HEK293 (cell line): ENCODE data around the gene ARHGAP24.

Source experiments
- CTCF ChIA-PET: fragments of 350-600 bp; formaldehyde crosslinking; extraction: SDS; loops from one replicate; lab custom pipeline; 2021; ENCODE audit warnings: antibody characterized with exemption; lab: Yijun Ruan, JAX
- POLR2A ChIA-PET: fragments of 300-600 bp; formaldehyde crosslinking; extraction: SDS; loops from one replicate; lab custom pipeline; 2020; ENCODE audit warnings: antibody characterized with exemption, inconsistent platforms; lab: Yijun Ruan, JAX
- H3K27ac ChIP-seq: fragments of 200-500 bp; sonication (Bioruptor generic); 2 replicates; pipeline ENCODE4 v1.5.1; 2014; ENCODE audit warnings: low read depth, low read length, control low read depth, inconsistent platforms; ENCODE audit errors: extremely low read depth
- H3K36me3 ChIP-seq, 2 experiments: fragments of 200-500 bp in 1 of 2; sonication (Bioruptor generic) in 1 of 2; 1 replicate in 1 of 2; 2 replicates in 1 of 2; pipeline ENCODE4 v1.5.1; 2014 to 2017; ENCODE audit warnings: inconsistent platforms in 2 of 2, low read length in 2 of 2; ENCODE audit not compliant: control insufficient read depth in 2 of 2, insufficient read depth in 1 of 2
- H3K4me1 ChIP-seq: fragments of 200-500 bp; sonication (Bioruptor generic); 2 replicates; pipeline ENCODE4 v1.5.1; 2014; ENCODE audit warnings: mild to moderate bottlenecking, low read length, inconsistent platforms; ENCODE audit not compliant: control insufficient read depth, insufficient read depth
- H3K4me3 ChIP-seq: 2 replicates; pipeline ENCODE4 v1.5.1; 2011; ENCODE audit warnings: low read depth, mild to moderate bottlenecking, control low read depth, low read length, moderate library complexity
- H3K9me3 ChIP-seq: fragments of 200-500 bp; sonication (Bioruptor generic); 2 replicates; pipeline ENCODE4 v1.5.1; 2014; ENCODE audit warnings: low read depth, low read length, inconsistent platforms; ENCODE audit not compliant: control insufficient read depth, insufficient read depth
- ATF2 ChIP-seq: fragments of 450-650 bp; formaldehyde crosslinking; IDR thresholded peaks from 2 replicates; pipeline ENCODE4 v1.5.1; 2016; ENCODE audit warnings: missing biosample characterization, missing genetic modification characterization, low read depth
- HOXA7 ChIP-seq: sonication (generic); formaldehyde crosslinking; IDR thresholded peaks from 2 replicates; pipeline ENCODE4 v1.8.1; 2022; ENCODE audit warnings: missing genetic modification reagents, borderline replicate concordance
- KLF10 ChIP-seq: fragments of 450-650 bp; IDR thresholded peaks from 2 replicates; pipeline ENCODE4 v1.5.1; 2018; ENCODE audit warnings: missing biosample characterization, mild to moderate bottlenecking, missing genetic modification characterization
- KLF8 ChIP-seq: fragments of 450-650 bp; formaldehyde crosslinking; IDR thresholded peaks from 2 replicates; pipeline ENCODE4 v1.5.1; 2016; ENCODE audit warnings: missing biosample characterization, missing genetic modification characterization
- OSR2 ChIP-seq: fragments of 450-650 bp; formaldehyde crosslinking; IDR thresholded peaks from 2 replicates; pipeline ENCODE4 v1.5.1; 2016; ENCODE audit warnings: missing biosample characterization, missing genetic modification characterization
- OVOL3 ChIP-seq: fragments of 450-650 bp; formaldehyde crosslinking; IDR thresholded peaks from 2 replicates; pipeline ENCODE4 v1.5.1; 2016; ENCODE audit warnings: missing biosample characterization, missing genetic modification characterization
- SETDB1 ChIP-seq: IDR thresholded peaks from one replicate; pipeline ENCODE4 v1.6.1; 2017; ENCODE audit warnings: mild to moderate bottlenecking, low read length, moderate library complexity, mixed read lengths; ENCODE audit not compliant: insufficient read length
- WT1 ChIP-seq: fragments of 450-650 bp; formaldehyde crosslinking; IDR thresholded peaks from 2 replicates; pipeline ENCODE4 v1.5.1; 2016; ENCODE audit warnings: missing biosample characterization, missing genetic modification characterization
- ZBTB11 ChIP-seq: fragments of 450-650 bp; formaldehyde crosslinking; conservative IDR thresholded peaks from 2 replicates; pipeline ENCODE4 v1.5.1; 2016; ENCODE audit warnings: low read depth, missing biosample characterization, missing genetic modification characterization
- ZBTB44 ChIP-seq: fragments of 450-650 bp; IDR thresholded peaks from 2 replicates; pipeline ENCODE4 v1.5.1; 2018; ENCODE audit warnings: missing biosample characterization, mild to moderate bottlenecking, missing genetic modification characterization
- ZFP3 ChIP-seq: fragments of 450-650 bp; formaldehyde crosslinking; IDR thresholded peaks from 2 replicates; pipeline ENCODE4 v1.5.1; 2016; ENCODE audit warnings: low read depth, missing biosample characterization, missing genetic modification characterization
- ZNF121 ChIP-seq: fragments of 450-650 bp; formaldehyde crosslinking; IDR thresholded peaks from 2 replicates; pipeline ENCODE4 v1.5.1; 2016; ENCODE audit warnings: missing biosample characterization, missing genetic modification characterization
- ZNF157 ChIP-seq: fragments of 450-650 bp; formaldehyde crosslinking; IDR thresholded peaks from 2 replicates; pipeline ENCODE4 v1.5.1; 2016; ENCODE audit warnings: missing biosample characterization, missing genetic modification characterization
- ZNF211 ChIP-seq: fragments of 450-650 bp; formaldehyde crosslinking; IDR thresholded peaks from 2 replicates; pipeline ENCODE4 v1.5.1; 2016; ENCODE audit warnings: low read depth, missing biosample characterization, missing genetic modification characterization
- ZNF223 ChIP-seq: fragments of 450-650 bp; formaldehyde crosslinking; IDR thresholded peaks from 2 replicates; pipeline ENCODE4 v1.5.1; 2016; ENCODE audit warnings: missing biosample characterization, missing genetic modification characterization
- ZNF341 ChIP-seq: fragments of 450-650 bp; formaldehyde crosslinking; IDR thresholded peaks from 2 replicates; pipeline ENCODE4; 2016; ENCODE audit warnings: low read depth, missing biosample characterization, missing genetic modification characterization
- ZNF362 ChIP-seq: fragments of 450-650 bp; formaldehyde crosslinking; IDR thresholded peaks from 2 replicates; pipeline ENCODE4 v1.5.1; 2016; ENCODE audit warnings: missing biosample characterization, missing genetic modification characterization
- ZNF366 ChIP-seq: fragments of 450-650 bp; formaldehyde crosslinking; conservative IDR thresholded peaks from 2 replicates; pipeline ENCODE4 v1.5.1; 2016; ENCODE audit warnings: missing biosample characterization, missing genetic modification characterization
- ZNF623 ChIP-seq: fragments of 450-650 bp; formaldehyde crosslinking; IDR thresholded peaks from 2 replicates; pipeline ENCODE4 v1.5.1; 2016; ENCODE audit warnings: missing biosample characterization, missing genetic modification characterization
- ZNF626 ChIP-seq: fragments of 450-650 bp; sonication (Bioruptor Pico); formaldehyde crosslinking; IDR thresholded peaks from 2 replicates; pipeline ENCODE4 v1.5.1; 2018; ENCODE audit warnings: missing biosample characterization, missing genetic modification characterization, inconsistent platforms
- ZNF654 ChIP-seq: fragments of 450-650 bp; formaldehyde crosslinking; IDR thresholded peaks from 2 replicates; pipeline ENCODE4 v1.5.1; 2016; ENCODE audit warnings: low read depth, missing biosample characterization, missing genetic modification characterization
- ZNF660 ChIP-seq: fragments of 450-650 bp; IDR thresholded peaks from 2 replicates; pipeline ENCODE4 v1.5.1; 2018; ENCODE audit warnings: missing biosample characterization, mild to moderate bottlenecking, missing genetic modification characterization
- ZNF677 ChIP-seq: fragments of 450-650 bp; IDR thresholded peaks from 2 replicates; pipeline ENCODE4 v1.5.0; 2018; ENCODE audit warnings: missing biosample characterization, mild to moderate bottlenecking, missing genetic modification characterization, moderate library complexity
- ZNF704 ChIP-seq: fragments of 450-650 bp; formaldehyde crosslinking; IDR thresholded peaks from 2 replicates; pipeline ENCODE4 v1.5.1; 2016; ENCODE audit warnings: missing biosample characterization, missing genetic modification characterization
- ZNF747 ChIP-seq: fragments of 450-650 bp; formaldehyde crosslinking; IDR thresholded peaks from 2 replicates; pipeline ENCODE4 v1.5.1; 2016; ENCODE audit warnings: missing biosample characterization, missing genetic modification characterization

The ARHGAP24 gene

GRCh38 chr4:86035688-86036087, 560.7 kb downstream of the ARHGAP24 start:
- POLR2A ChIA-PET = no interaction called here
- no peaks in the 10 kb centered on the region for H3K36me3 ChIP-seq
- H3K4me3 ChIP-seq = no peak overlapping the region
- H3K27ac ChIP-seq = no peak overlapping the region
- no peaks in the 10 kb centered on the region for H3K4me1 ChIP-seq
- H3K9me3 ChIP-seq = no peaks in the 10 kb centered on the region
- CTCF ChIA-PET = interaction anchor here (1.0 kb wide), 1 partner anchor 8 kb away, joined by 6 read pairs; no protein-coding TSS in a partner anchor
- TF ChIP-seq HOXA7 = no peak
- no peak for TF ChIP-seq ZNF704
- no peak for TF ChIP-seq ZBTB11
- TF ChIP-seq ZNF223 (tag by site-specific recombination) = no peak
- no peak for TF ChIP-seq ZNF341
- TF ChIP-seq ZNF211 (tag by site-specific recombination) = no peak
- no peak for TF ChIP-seq ZNF626 (tag by site-specific recombination)
- no peak for TF ChIP-seq ZFP3 (tag by site-specific recombination)
- no peak for TF ChIP-seq ZNF121
- no peak for TF ChIP-seq ZNF747 (tag by site-specific recombination)
- no peak for TF ChIP-seq OVOL3
- no peak for TF ChIP-seq ZNF677
- TF ChIP-seq ZNF654 (tag by site-specific recombination) = no peak
- TF ChIP-seq ZNF623 (tag by site-specific recombination) = no peak
- no peak for TF ChIP-seq ZNF157 (tag by site-specific recombination)
- no peak for TF ChIP-seq SETDB1
- TF ChIP-seq ZNF660 (tag by site-specific recombination) = no peak
- no peak for TF ChIP-seq OSR2 (tag by site-specific recombination)

GRCh38 chr4:86036736-86037135, 561.8 kb downstream of the ARHGAP24 start:
- Histone ChIP-seq H3K36me3 (no peaks in the 10 kb centered on the region), H3K4me3 (no peak overlapping the region), H3K4me1 (no peaks in the 10 kb centered on the region), H3K9me3 (no peaks in the 10 kb centered on the region), H3K27ac (no peak overlapping the region)
- ChIA-PET POLR2A (no interaction called here), CTCF (no interaction called here)
- TF ChIP-seq KLF10 (tag by site-specific recombination) (no peak), ZNF366 (peak; percentile 61), ZBTB44 (peak; percentile 76), WT1 (tag by site-specific recombination) (peak; percentile 79), ATF2 (tag by site-specific recombination) (no peak), ZNF362 (tag by site-specific recombination) (peak; percentile 26; the same call in 1 of the 2 replicates), KLF8 (tag by site-specific recombination) (peak; percentile 56; the same call in 1 of the 2 replicates), OSR2 (tag by site-specific recombination) (peak; percentile 48; the same call in 1 of the 2 replicates)
